ENCODE measurements around the gene PDE6A. TPM values are rescaled to one million over a fixed set of nuclear protein-coding genes. Genes with fewer than 3 reads are reported as not detected.

The PDE6A gene
- total RNA-seq, 2 experiments from 2014 or later, result not detected

GRCh38 chr5:149851211-149851610 lies 93.4 kb downstream of the PDE6A start:
- POLR2A ChIA-PET, result no interaction called here
- CTCF ChIA-PET, result interaction anchor here (1.1 to 3.0 kb wide), 4 partner anchors 17 to 214 kb away, joined by 4 to 19 read pairs (median 6); no protein-coding TSS in a partner anchor

- POLR2A ChIA-PET, result no interaction called here
- CTCF ChIA-PET, result interaction anchor here (1.1 to 3.0 kb wide), 3 partner anchors 16 to 141 kb away, joined by 4 to 19 read pairs (median 5); no protein-coding TSS in a partner anchor
Measured at GRCh38 chr5:149849966-149850910, 94.4 kb downstream of the PDE6A start.

- ChIA-PET CTCF (no interaction called here), POLR2A (no interaction called here)
Measured at GRCh38 chr5:149849280-149849965, 95.2 kb downstream of the PDE6A start.

GRCh38 chr5:149847611-149848010 lies 97.0 kb downstream of the PDE6A start:
- CTCF ChIA-PET, result interaction anchor here (0.7 to 1.2 kb wide), 2 partner anchors 10 to 14 kb away, joined by 3 to 5 read pairs; no protein-coding TSS in a partner anchor

GRCh38 chr5:149846021-149846420 lies 98.6 kb downstream of the PDE6A start:
- POLR2A ChIA-PET, result no interaction called here
- CTCF ChIA-PET, result no interaction called here

More at GRCh38 chr5:149847611-149848010, 97.0 kb downstream of the PDE6A start:
- POLR2A ChIA-PET, result no interaction called here

- CTCF ChIA-PET, result no interaction called here
- POLR2A ChIA-PET, result no interaction called here
Measured at GRCh38 chr5:149845601-149846000, 99.0 kb downstream of the PDE6A start.

- ChIA-PET POLR2A (no interaction called here), CTCF (no interaction called here)
Measured at GRCh38 chr5:149841851-149842793, 102.5 kb downstream of the PDE6A start.

- POLR2A ChIA-PET, result no interaction called here
Measured at GRCh38 chr5:149840226-149840825, 104.3 kb downstream of the PDE6A start.

GRCh38 chr5:149839761-149840160 lies 104.8 kb downstream of the PDE6A start:
- ChIA-PET CTCF (interaction anchor here (1.4 kb wide), 1 partner anchor 11 kb away, joined by 4 read pairs; no protein-coding TSS in a partner anchor), POLR2A (no interaction called here)

More at GRCh38 chr5:149840226-149840825, 104.3 kb downstream of the PDE6A start:
- CTCF ChIA-PET, result no interaction called here

GRCh38 chr5:149838881-149839739 lies 105.5 kb downstream of the PDE6A start:
- ChIA-PET POLR2A (no interaction called here), CTCF (interaction anchor here (1.3 to 1.4 kb wide), 2 partner anchors 10 to 11 kb away, joined by 4 read pairs; no protein-coding TSS in a partner anchor)

GRCh38 chr5:149837680-149838269 lies 106.8 kb downstream of the PDE6A start:
- CTCF ChIA-PET, result interaction anchor here (0.6 to 1.3 kb wide), 2 partner anchors 8 to 9 kb away, joined by 3 to 4 read pairs; no protein-coding TSS in a partner anchor
- POLR2A ChIA-PET, result no interaction called here

- CTCF ChIA-PET, result interaction anchor here (0.7 to 1.5 kb wide), 2 partner anchors 154 to 200 kb away, joined by 3 to 7 read pairs; no protein-coding TSS in a partner anchor
- POLR2A ChIA-PET, result no interaction called here
Measured at GRCh38 chr5:149836451-149837139, 108.0 kb downstream of the PDE6A start.

- CTCF ChIA-PET, result interaction anchor here (0.8 to 3.9 kb wide), 17 partner anchors 9 to 216 kb away, joined by 3 to 27 read pairs (median 5); partner anchors contain the start of gene SLC26A2
- POLR2A ChIA-PET, result no interaction called here
Measured at GRCh38 chr5:149834246-149834855, 110.2 kb downstream of the PDE6A start.

- ChIA-PET CTCF (interaction anchor here (0.9 to 3.9 kb wide), 10 partner anchors 10 to 189 kb away, joined by 3 to 27 read pairs (median 5); partner anchors contain the start of gene SLC26A2), POLR2A (no interaction called here)
Measured at GRCh38 chr5:149833116-149833827, 111.3 kb downstream of the PDE6A start.

GRCh38 chr5:149832636-149833035 lies 112.0 kb downstream of the PDE6A start:
- CTCF ChIA-PET, result interaction anchor here (1.3 to 3.9 kb wide), 4 partner anchors 11 to 177 kb away, joined by 3 to 11 read pairs (median 4); partner anchors contain the start of gene SLC26A2
- POLR2A ChIA-PET, result no interaction called here

Measured in activated CD8-positive, alpha-beta memory T cell treated with anti-CD3 and anti-CD28 coated beads for 36 hours (primary cell).